ES-I3 (cell line): ENCODE data around the gene PNMA8A.

Source experiments
- H3K36me3 ChIP-seq: 2 replicates; pipeline ENCODE4 v1.6.1; 2013; ENCODE audit warnings: mild to moderate bottlenecking, low read length, control low read depth, moderate library complexity; ENCODE audit not compliant: insufficient read depth
- H3K4me1 ChIP-seq: 2 replicates; pipeline ENCODE4 v1.6.1; 2013; ENCODE audit warnings: mild to moderate bottlenecking, control low read depth, low read length; ENCODE audit not compliant: insufficient read depth
- H3K9ac ChIP-seq: 2 replicates; pipeline ENCODE4 v1.6.1; 2013; ENCODE audit warnings: low read depth, mild to moderate bottlenecking, low read length, moderate library complexity
- H3K9me3 ChIP-seq: 2 replicates; pipeline ENCODE4 v1.6.1; 2013; ENCODE audit warnings: mild to moderate bottlenecking, low read length, moderate library complexity; ENCODE audit not compliant: control insufficient read depth, insufficient read depth

PNMA8A gene

GRCh38 chr19:46496304-46496703, 24.9 kb upstream of the PNMA8A start:
- no peaks in the 10 kb centered on the region for H3K4me1 ChIP-seq
- H3K36me3 ChIP-seq = no peaks in the 10 kb centered on the region
- H3K9me3 ChIP-seq = no peaks in the 10 kb centered on the region
- no peak overlapping the region for H3K9ac ChIP-seq

DNA sequence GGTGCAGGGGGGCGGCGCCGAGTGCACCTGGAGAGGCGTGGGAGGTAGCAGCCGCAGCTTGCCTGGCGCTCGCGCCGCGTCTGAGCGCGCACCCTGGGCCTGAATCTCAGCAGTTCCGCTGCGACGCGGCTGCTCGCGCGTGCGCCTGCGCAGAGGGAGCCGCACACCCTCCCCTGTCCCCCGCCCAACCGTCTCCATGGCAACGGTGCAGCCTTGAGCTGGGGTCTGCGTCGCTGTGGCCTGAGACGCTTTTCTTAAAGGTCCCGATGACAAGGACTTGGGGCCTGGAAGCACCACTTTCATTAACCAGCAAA, 24.4 kb upstream of the PNMA8A start, which contains the start of gene PNMA8B:
Gene PNMA8B (minus strand): TSS at position 82 of the 314 bp plus-strand sequence. CDS start 402 bp downstream, outside the sequence.
- H3K36me3 ChIP-seq = no peaks in the 10 kb centered on the region
- peak within 1 kb of the TSS; percentile 49; the same call in 1 of the 2 replicates for H3K9ac ChIP-seq
- no peaks in the 10 kb centered on the region for H3K9me3 ChIP-seq
- no peaks in the 10 kb centered on the region for H3K4me1 ChIP-seq

- H3K9ac ChIP-seq = peak overlapping the region; percentile 49; the same call in 1 of the 2 replicates
- H3K4me1 ChIP-seq = no peaks in the 10 kb centered on the region
- no peaks in the 10 kb centered on the region for H3K36me3 ChIP-seq
- H3K9me3 ChIP-seq = no peaks in the 10 kb centered on the region
Measured at GRCh38 chr19:46494941-46495785, 23.8 kb upstream of the PNMA8A start.

- no peaks in the 10 kb centered on the region for H3K9me3 ChIP-seq
- H3K36me3 ChIP-seq = no peaks in the 10 kb centered on the region
- H3K9ac ChIP-seq = peak overlapping the region; percentile 57; the same call in 1 of the 2 replicates
- no peaks in the 10 kb centered on the region for H3K4me1 ChIP-seq
Measured at GRCh38 chr19:46494146-46494940, 23.0 kb upstream of the PNMA8A start.

- Histone ChIP-seq H3K9ac (peak overlapping the region; percentile 57; the same call in 1 of the 2 replicates), H3K36me3 (no peaks in the 10 kb centered on the region)
Measured at GRCh38 chr19:46493236-46494145, 22.1 kb upstream of the PNMA8A start.

GRCh38 chr19:46492841-46493235, 21.5 kb upstream of the PNMA8A start:
- Histone ChIP-seq H3K9ac (peak overlapping the region; percentile 57; the same call in 1 of the 2 replicates), H3K9me3 (no peaks in the 10 kb centered on the region), H3K36me3 (no peaks in the 10 kb centered on the region), H3K4me1 (peaks cover 3% of the 10 kb centered on the region; the same call in 1 of the 2 replicates)

More at GRCh38 chr19:46493236-46494145, 22.1 kb upstream of the PNMA8A start:
- Histone ChIP-seq H3K9me3 (no peaks in the 10 kb centered on the region), H3K4me1 (peaks cover 3% of the 10 kb centered on the region; the same call in 1 of the 2 replicates)

DNA sequence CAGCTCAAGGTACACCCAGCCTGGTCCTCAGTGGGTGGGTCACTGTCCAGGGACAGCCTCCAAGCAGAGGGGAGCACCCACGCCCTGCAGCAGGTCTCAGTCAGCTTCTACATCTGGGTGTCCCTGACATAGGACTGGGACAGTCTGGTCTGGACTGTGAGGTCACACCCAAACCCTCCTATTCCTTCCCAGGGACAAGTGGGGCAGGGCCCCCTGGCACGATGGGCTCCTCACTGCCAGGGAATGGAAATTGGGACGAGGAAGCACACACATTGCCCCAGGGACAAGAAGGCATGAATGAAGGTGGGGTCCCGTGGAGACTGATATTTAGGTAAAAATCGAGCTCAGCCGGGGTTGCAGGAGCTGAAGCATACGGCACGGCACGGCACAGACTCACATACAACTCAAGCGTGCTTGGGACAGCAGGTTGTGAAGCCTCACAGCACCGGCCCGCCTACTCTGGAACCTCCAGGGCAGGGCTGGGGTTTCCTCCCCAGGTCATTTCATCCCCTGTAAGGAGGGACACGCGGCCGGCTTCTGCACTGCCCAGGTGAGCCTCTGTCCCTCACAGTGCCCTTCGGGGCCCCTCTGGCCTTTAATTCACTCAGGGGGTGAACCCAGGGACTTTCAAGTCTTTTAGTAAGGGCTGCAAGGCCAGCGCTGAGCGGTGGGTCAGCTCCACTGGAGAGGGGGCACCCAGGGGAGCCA, 20.8 kb upstream of the PNMA8A start:
- Histone ChIP-seq H3K9ac (no peak overlapping the region), H3K9me3 (no peaks in the 10 kb centered on the region), H3K36me3 (no peaks in the 10 kb centered on the region), H3K4me1 (peaks cover 3% of the 10 kb centered on the region; the same call in 1 of the 2 replicates)

DNA sequence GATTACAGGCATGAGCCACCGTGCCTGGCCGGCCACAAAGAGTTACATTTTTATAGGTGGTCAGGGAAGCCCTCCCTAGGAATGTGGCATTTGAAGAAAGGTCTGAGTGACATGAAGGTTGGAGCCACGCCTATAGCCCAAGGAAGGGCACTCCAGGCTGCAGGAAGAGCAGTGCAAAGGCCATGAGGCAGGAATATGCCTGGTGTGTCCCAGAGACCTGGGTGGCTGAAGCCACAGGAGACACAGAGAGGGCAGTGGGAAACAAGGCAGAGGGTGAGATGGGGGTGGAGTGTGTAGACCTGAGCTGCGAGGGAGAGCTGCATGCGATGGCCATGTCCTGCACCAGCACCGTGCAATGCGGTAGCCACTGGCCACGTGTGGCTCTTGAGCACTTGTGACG, 19.4 kb upstream of the PNMA8A start:
- no peaks in the 10 kb centered on the region for H3K36me3 ChIP-seq
- no peaks in the 10 kb centered on the region for H3K9me3 ChIP-seq
- no peak overlapping the region for H3K9ac ChIP-seq
- peaks cover 3% of the 10 kb centered on the region; the same call in 1 of the 2 replicates for H3K4me1 ChIP-seq

DNA sequence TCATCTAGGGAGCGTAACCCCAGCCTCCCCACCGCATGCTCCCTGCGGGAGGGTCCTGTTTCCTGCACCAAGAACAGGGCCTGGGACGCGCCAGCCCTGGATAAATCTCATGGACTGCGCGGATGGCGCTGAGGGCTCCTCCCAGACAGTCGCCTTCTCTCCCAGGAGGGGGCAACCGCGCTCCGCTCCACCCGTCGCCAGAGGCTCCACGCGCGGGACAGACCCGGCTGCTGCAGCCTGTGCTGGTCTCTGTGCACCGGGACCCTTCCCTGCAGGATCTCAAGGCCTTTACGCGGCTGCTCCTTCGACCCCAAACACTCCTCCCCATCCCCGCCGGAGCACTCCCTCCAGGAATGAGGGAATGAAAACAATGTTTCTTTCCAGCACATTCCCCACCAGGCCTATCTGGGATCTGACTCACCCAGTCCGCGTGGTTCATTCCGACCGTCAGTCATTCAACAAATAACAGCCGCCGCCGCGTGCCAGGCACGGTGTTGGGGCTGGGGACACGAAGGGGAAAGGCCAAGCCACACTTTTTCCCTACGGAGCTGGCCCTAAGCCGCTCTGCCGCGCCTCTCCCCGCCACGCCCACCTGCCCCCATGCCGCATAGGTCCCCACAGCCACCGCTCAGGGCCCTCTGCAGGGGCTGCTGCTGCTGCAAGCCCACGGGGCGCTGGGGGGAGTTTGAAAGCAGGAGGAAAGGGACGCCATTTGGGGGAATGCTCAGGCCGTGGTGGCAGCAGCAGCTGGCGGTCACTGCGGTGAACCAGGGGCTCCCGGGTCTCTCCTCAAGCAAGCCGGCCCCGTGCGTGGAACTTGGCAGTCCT, 18.3 kb upstream of the PNMA8A start:
- Histone ChIP-seq H3K36me3 (no peaks in the 10 kb centered on the region), H3K4me1 (peaks cover 3% of the 10 kb centered on the region; the same call in 1 of the 2 replicates), H3K9me3 (no peaks in the 10 kb centered on the region), H3K9ac (no peak overlapping the region; the same call in 1 of the 2 replicates)

GRCh38 chr19:46488551-46488950, 17.2 kb upstream of the PNMA8A start:
- Histone ChIP-seq H3K36me3 (no peaks in the 10 kb centered on the region), H3K4me1 (peaks cover 3% of the 10 kb centered on the region; the same call in 1 of the 2 replicates), H3K9ac (no peak overlapping the region), H3K9me3 (no peaks in the 10 kb centered on the region)

- Histone ChIP-seq H3K36me3 (no peaks in the 10 kb centered on the region), H3K4me1 (peaks cover 3% of the 10 kb centered on the region; the same call in 1 of the 2 replicates), H3K9me3 (no peaks in the 10 kb centered on the region), H3K9ac (peak overlapping the region; percentile 50; the same call in 1 of the 2 replicates)
Measured at GRCh38 chr19:46487802-46488445, 16.6 kb upstream of the PNMA8A start.

GRCh38 chr19:46487178-46487801, 15.9 kb upstream of the PNMA8A start:
- Histone ChIP-seq H3K9me3 (no peaks in the 10 kb centered on the region), H3K36me3 (no peaks in the 10 kb centered on the region), H3K4me1 (peaks cover 3% of the 10 kb centered on the region; the same call in 1 of the 2 replicates), H3K9ac (peak overlapping the region; percentile 50; the same call in 1 of the 2 replicates)
